Erythroblast (primary cell): ENCODE data around the gene PRELP.

ENCODE experiments used
- GATA1 ChIP-seq: IDR thresholded peaks from 2 replicates; pipeline ENCODE4 v1.6.1; 2011; ENCODE audit warnings: low read depth, mild to moderate bottlenecking, control low read depth, low read length, moderate library complexity
- POLR2A ChIP-seq: IDR thresholded peaks from 2 replicates; pipeline ENCODE4 v1.6.1; 2011; ENCODE audit warnings: mild to moderate bottlenecking, low read length

- TF ChIP-seq POLR2A = no peak
- TF ChIP-seq GATA1 = no peak
Observed at GRCh38 chr1:203536575-203536974, 61.0 kb downstream of the PRELP start.
